Measurements from ENCODE around the gene SH3RF1.
A peak's percentile ranks its signal among the peaks of the same experiment; 100 is the strongest.
"Not testable (repeated sequence)": the region's sequence is repeated elsewhere in the genome, so short reads cannot be mapped to it uniquely, and the experiment has no call there.

SH3RF1 gene

GRCh38 chr4:169199184-169199583 is 71.6 kb downstream of the SH3RF1 start:
- DNase-seq = no peak

GRCh38 chr4:169198167-169198566 is 72.6 kb downstream of the SH3RF1 start:
- no peak for DNase-seq

- DNase-seq = not testable (repeated sequence)
Measured at GRCh38 chr4:169197206-169197605, 73.5 kb downstream of the SH3RF1 start.

DNA sequence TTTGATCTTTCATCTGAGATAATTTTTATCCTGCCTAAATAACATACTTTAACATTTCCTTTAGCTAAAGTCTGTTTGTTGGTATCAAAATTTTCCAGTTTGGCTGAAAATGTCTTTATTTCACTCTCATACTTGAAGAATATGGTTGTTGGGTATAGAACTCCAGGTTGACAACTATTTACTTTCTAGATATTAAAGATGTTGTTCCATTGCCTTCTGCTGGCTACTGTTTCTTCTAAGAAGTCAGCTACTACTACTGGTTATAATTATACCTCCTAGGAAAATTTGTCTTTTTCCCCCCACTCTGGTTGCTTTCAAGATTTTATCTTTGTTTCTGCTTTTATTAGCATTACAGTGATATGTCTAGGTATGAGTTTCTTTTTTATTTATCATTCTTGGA is 75.7 kb downstream of the SH3RF1 start:
- DNase-seq = no peak

- not testable (repeated sequence) for DNase-seq
Measured at GRCh38 chr4:169189968-169190367, 80.8 kb downstream of the SH3RF1 start.

GRCh38 chr4:169189372-169189771 is 81.4 kb downstream of the SH3RF1 start:
- DNase-seq = no peak

GRCh38 chr4:169188204-169188603 is 82.6 kb downstream of the SH3RF1 start:
- DNase-seq = no peak

DNA sequence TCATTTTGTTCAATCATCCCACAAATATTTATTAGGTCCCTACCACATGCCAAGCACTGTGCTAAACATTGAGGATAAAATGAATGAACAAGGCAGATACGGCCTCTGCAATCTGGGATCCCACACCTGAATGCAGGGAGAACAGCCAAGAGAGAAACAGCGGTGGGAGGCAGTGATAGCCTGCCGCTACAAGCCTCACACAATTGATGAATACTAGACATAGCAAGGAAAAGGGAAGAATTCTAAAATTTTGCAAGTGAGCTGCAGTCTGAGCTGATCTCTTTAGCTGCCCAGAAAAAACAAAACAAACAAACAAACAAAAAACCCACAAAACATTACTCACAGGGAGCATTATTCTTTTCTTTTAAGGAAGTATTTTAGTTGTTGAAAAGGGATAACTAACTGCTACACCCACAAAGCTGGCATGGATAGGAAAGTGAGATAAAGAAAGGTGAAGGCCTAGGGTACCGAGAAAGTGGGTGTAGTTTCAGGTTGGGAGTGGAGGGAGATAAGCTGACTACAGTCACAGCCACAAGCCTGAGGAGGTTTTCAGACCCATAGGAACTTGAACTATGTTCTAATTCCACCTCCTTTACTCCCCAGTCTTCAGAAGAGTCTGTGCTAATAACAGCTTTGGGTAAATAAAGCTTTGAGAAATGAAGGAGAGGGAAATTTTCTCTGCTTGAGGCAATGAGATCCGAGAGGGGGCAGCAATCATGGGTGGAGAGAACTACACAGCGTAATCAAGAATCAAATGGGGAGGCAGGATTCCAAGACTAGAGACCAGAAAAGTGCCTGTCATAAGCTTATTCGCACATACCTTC is 85.4 kb downstream of the SH3RF1 start:
- no peak for DNase-seq

DNA sequence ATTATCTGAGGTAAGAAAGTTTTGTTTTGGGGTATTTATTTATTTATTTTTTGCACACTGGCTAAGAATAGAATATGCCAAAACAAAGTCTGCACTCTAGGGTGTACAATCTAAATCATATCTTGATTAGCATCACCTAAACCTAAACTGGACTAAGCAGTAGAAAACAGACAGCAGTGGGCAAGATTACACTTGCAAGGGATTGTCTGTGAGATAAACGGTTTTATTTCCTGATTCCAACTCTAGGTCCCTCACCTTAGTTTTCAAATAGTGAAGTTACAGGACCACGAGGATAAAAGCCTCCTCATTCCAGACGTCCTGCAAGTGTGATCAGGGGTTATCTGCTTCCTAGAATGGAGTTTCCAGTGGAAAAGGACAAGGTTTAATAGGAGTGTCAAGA is 86.1 kb downstream of the SH3RF1 start:
- DNase-seq = no peak

GRCh38 chr4:169184236-169184635 is 86.5 kb downstream of the SH3RF1 start:
- no peak for DNase-seq

- DNase-seq = no peak
Measured at GRCh38 chr4:169183581-169183980, 87.2 kb downstream of the SH3RF1 start.

GRCh38 chr4:169179609-169180521 is 90.9 kb downstream of the SH3RF1 start:
- peak in 2 of 3 experiments; percentile 36 to 70 for DNase-seq

- not testable (repeated sequence) for DNase-seq
Measured at GRCh38 chr4:169178092-169178491, 92.7 kb downstream of the SH3RF1 start.

DNA sequence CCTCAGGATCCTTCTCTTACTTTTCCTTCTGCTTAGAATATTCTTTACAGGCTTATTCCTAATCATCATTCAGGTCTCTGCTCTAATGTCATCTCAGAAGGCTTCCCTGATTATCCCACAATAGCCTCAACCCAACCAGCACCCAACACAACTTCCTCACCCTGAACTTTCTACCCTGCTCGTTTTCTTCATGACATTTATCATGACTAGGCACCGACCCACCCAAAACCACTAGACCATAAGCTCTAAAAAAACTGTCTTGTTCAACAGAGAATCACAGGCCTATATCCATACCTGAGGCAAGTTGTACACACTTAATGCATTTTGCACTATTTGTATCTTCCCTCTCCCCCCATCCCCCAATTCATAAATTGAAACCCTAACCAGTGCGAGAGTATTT is 95.3 kb downstream of the SH3RF1 start:
- DNase-seq = no peak

DNA sequence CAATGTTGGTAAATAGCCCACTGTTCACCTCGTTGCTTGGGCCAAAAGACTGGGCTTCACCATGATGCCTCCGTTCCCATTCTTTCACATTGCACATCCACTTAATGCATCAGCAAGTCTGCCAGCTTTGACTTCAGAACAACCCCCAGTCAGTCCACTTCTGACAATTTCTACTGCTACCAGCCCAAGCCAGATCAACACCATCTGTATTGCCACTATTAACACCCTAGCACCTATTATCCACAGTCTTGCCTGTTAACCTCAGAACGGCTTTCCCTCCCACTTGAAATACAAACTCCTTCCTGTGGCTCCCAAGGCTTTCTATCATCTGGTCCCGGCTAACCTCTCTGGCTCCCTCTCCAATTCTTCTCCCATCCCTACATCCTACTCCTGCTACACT is 95.7 kb downstream of the SH3RF1 start:
- no peak for DNase-seq

DNA sequence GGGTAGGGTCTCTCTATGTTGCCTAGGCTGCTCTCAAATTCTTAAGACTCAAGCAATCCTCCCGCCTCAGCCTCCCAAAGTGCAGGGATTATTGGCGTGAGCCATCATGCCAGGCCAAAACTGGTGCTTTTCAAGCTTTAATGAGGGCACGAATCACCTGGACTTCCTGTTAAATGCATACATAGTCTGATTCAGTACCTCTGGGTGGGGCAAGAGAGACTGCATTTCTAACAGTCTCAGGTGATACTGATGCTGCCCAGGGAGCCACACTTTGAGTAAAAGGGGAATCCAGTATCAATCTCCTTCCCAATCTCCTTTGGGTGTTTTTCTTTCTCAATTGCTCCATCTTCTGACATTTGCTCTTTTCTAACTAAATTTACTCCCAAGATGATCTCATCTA is 96.5 kb downstream of the SH3RF1 start:
- DNase-seq = no peak

DNA sequence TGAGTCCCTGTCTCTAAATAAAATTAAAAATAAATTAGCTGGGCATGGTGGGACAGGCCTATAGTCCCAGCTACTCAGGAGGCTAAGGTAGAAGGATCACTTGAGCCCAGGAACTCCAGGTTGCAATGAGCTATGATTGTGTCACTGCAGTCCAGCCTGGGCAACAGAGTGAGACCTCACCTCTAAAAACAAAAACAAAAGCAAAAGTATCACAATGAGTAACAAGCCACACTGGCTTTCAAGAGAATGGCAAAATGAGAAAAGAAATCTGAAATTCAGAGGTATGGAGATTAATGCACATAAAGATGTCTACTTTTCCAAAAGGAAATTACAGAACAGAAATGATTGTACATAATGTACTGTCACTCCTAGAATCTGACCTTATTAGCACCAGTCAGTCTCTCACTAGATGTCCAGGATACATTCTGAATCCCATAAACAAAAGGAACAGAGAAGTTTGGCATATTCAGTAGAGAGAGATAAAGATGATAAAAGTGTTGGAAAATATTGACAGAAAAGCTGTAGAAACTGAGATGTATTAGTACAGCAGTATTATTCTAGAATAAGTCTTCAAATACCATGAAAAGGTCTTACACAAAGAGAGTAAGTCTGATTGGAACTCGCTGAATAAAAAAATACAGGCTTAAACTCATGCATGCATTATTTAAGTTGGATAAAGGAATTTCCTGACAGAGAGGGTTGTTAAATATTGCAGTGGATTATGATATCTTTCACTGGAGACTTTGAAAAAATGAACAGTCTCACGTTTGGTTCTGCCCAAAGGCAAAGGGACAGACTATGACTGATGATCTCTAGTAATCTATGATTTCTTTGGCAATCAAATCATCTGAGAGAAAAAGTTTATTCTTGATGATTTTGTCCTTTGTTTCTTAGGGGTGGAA is 102.5 kb downstream of the SH3RF1 start:
- no peak for DNase-seq

GRCh38 chr4:169164669-169165415 is 105.9 kb downstream of the SH3RF1 start:
- no peak for DNase-seq

GRCh38 chr4:169163947-169164668 is 106.6 kb downstream of the SH3RF1 start:
- no peak for DNase-seq

DNA sequence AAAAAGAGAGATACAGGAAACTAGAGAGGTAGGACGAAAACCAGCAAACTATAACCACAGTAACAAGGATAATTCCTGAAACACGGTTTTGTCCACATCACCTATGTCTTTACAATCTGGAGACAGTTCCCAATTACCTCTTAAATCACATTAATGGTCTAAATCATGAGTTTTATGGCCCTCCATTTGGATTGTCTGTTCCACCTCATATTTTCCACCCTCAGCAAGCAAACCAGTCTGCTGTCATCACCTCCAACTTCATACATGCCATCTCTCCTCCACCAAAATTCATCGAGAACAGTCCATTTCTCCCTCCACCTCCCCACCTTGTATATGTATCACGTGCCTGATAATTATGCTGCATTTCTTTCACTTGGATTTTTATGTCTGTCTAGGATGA is 107.3 kb downstream of the SH3RF1 start:
- no peak for DNase-seq

DNA sequence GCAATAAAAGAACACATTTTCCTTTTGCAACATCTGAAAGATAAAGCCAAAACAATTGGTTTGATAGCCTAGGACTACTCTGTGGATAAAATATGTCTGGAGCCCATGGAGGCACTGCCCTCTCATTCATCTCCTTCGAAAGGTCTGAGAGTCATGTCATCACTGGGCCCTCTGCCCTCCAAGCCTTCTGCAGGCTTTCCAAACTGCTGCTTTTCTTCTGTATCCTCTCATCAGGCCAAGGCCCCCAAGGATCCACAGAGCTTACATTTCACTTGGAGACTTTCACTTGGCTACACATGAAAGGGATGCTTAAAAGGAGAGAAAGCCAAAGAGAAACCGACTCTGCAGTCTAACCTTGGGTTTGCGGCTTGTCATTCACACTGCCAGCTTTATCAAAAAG is 109.9 kb downstream of the SH3RF1 start:
- DNase-seq = no peak

Data from NCI-H1417 (cell line).